Neural progenitor cell (in vitro differentiated cells): ENCODE results near the gene PRR33. TPM values are rescaled to one million over a fixed set of nuclear protein-coding genes. Genes with fewer than 3 reads are reported as not detected.

ENCODE experiments used
- DNase-seq: peaks from one replicate; pipeline ENCODE4 v3.0.0-alpha.2; 2016; ENCODE audit warnings: low spot score
- H2AFZ ChIP-seq: fragments of 200-600 bp; sonication (generic); replicated peaks from 2 replicates; pipeline ENCODE4 v1.6.1; 2016; ENCODE audit warnings: antibody characterized with exemption
- H3F3A ChIP-seq: fragments of 200-600 bp; sonication (generic); 2 replicates; pipeline ENCODE4 v1.6.1; 2016; ENCODE audit warnings: antibody characterized with exemption, low read depth
- H3K27ac ChIP-seq: fragments of 200-600 bp; sonication (generic); 2 replicates; pipeline ENCODE4 v1.5.1; 2016; ENCODE audit warnings: mild to moderate bottlenecking
- H3K27me3 ChIP-seq: fragments of 200-600 bp; sonication (generic); 2 replicates; pipeline ENCODE4 v1.6.1; 2016; ENCODE audit warnings: mild to moderate bottlenecking, moderate library complexity
- H3K36me3 ChIP-seq: fragments of 200-600 bp; sonication (generic); 2 replicates; pipeline ENCODE4 v1.5.1; 2016
- H3K4me1 ChIP-seq: fragments of 200-600 bp; sonication (generic); 2 replicates; pipeline ENCODE4 v1.6.1; 2016; ENCODE audit warnings: mixed run types
- H3K4me2 ChIP-seq: fragments of 200-600 bp; sonication (generic); 2 replicates; pipeline ENCODE4 v1.6.1; 2016
- H3K4me3 ChIP-seq: fragments of 200-600 bp; sonication (generic); 2 replicates; pipeline ENCODE4 v1.5.1; 2016
- H3K79me2 ChIP-seq: fragments of 200-600 bp; sonication (generic); 2 replicates; pipeline ENCODE4 v1.6.1; 2016; ENCODE audit warnings: low read depth
- H3K9ac ChIP-seq: fragments of 200-600 bp; sonication (generic); 2 replicates; pipeline ENCODE4 v1.6.1; 2016
- H3K9me3 ChIP-seq: fragments of 200-600 bp; sonication (generic); 2 replicates; pipeline ENCODE4 v1.5.1; 2016; ENCODE audit warnings: low read depth
- H4K20me1 ChIP-seq: fragments of 200-600 bp; sonication (generic); 2 replicates; pipeline ENCODE4 v1.6.1; 2016; ENCODE audit warnings: low read depth
- H3K27ac Mint-ChIP-seq: 3 replicates; pipeline ENCODE4 v1.8.0; 2021; ENCODE audit warnings: mixed read lengths
- H3K27me3 Mint-ChIP-seq: 2 replicates; pipeline ENCODE4 v1.8.0; 2022; ENCODE audit warnings: low read depth, mild to moderate bottlenecking, inconsistent platforms, moderate library complexity, mixed read lengths; ENCODE audit not compliant: insufficient read depth
- H3K36me3 Mint-ChIP-seq: 3 replicates; pipeline ENCODE4 v1.8.0; 2021; ENCODE audit warnings: mixed read lengths
- H3K4me1 Mint-ChIP-seq: 3 replicates; pipeline ENCODE4 v1.8.0; 2021; ENCODE audit warnings: mixed read lengths
- H3K4me3 Mint-ChIP-seq: 3 replicates; pipeline ENCODE4 v1.8.0; 2021; ENCODE audit warnings: mild to moderate bottlenecking, moderate library complexity, mixed read lengths
- H3K9me3 Mint-ChIP-seq: 3 replicates; pipeline ENCODE4 v1.8.0; 2020; ENCODE audit warnings: mixed read lengths
- CTCF ChIP-seq: fragments of 200-600 bp; sonication (generic); IDR thresholded peaks from 2 replicates; pipeline ENCODE4 v1.5.1; 2017; ENCODE audit warnings: antibody characterized with exemption, mild to moderate bottlenecking
- EZH2 ChIP-seq: fragments of 200-600 bp; sonication (generic); IDR thresholded peaks from 2 replicates; pipeline ENCODE4 v1.6.1; 2017; ENCODE audit warnings: antibody characterized with exemption, mild to moderate bottlenecking, moderate library complexity
- EZH2phosphoT487 ChIP-seq: fragments of 200-600 bp; sonication (generic); IDR thresholded peaks from 2 replicates; pipeline ENCODE4 v1.6.1; 2017; ENCODE audit warnings: antibody characterized with exemption
- total RNA-seq: library from RNA; depleted of rRNA; stranded (reverse); fragments of >200 nt; gene quantifications from 2 replicates; pipeline ENCODE4 v1.2.3, GENCODE V29; 2015; ENCODE audit warnings: low replicate concordance

The PRR33 gene
- total RNA-seq, 1 donor from 2014 or later: not detected

GRCh38 chr11:1845095-1845429 is 46.6 kb downstream of the PRR33 start:
- no peaks in the 10 kb centered on the region for H3K4me1 ChIP-seq
- H3K4me3 ChIP-seq: no peak overlapping the region
- DNase-seq: no peak
- H3K27ac ChIP-seq: no peak overlapping the region
- no peak overlapping the region for H3K4me2 ChIP-seq
- H3K9ac ChIP-seq: no peak overlapping the region
- Mint-ChIP-seq H3K27ac (peak overlapping the region; percentile 13), H3K9me3 (no peaks in the 10 kb centered on the region), H3K27me3 (peaks cover 9% of the 10 kb centered on the region), H3K4me3 (no peak overlapping the region), H3K36me3 (no peaks in the 10 kb centered on the region), H3K4me1 (peaks cover 18% of the 10 kb centered on the region)
- no peak overlapping the region for H2AFZ ChIP-seq
- H3K27me3 ChIP-seq: no peaks in the 10 kb centered on the region
- TF ChIP-seq CTCF: no peak
- TF ChIP-seq EZH2: no peak
- no peak for TF ChIP-seq EZH2phosphoT487
- H3K9me3 ChIP-seq: no peaks in the 10 kb centered on the region
- H3F3A ChIP-seq: no peaks in the 10 kb centered on the region
- H3K79me2 ChIP-seq: no peaks in the 10 kb centered on the region
- H3K36me3 ChIP-seq: no peaks in the 10 kb centered on the region
- no peaks in the 10 kb centered on the region for H4K20me1 ChIP-seq

GRCh38 chr11:1844221-1845094 is 47.2 kb downstream of the PRR33 start:
- Histone ChIP-seq H3K27me3 (no peaks in the 10 kb centered on the region), H3K4me3 (no peak overlapping the region), H3F3A (no peaks in the 10 kb centered on the region), H4K20me1 (no peaks in the 10 kb centered on the region), H3K36me3 (no peaks in the 10 kb centered on the region), H3K79me2 (no peaks in the 10 kb centered on the region), H3K9ac (no peak overlapping the region), H3K27ac (no peak overlapping the region), H3K9me3 (no peaks in the 10 kb centered on the region), H3K4me2 (no peak overlapping the region), H2AFZ (no peak overlapping the region), H3K4me1 (no peaks in the 10 kb centered on the region)
- DNase-seq: no peak
- Mint-ChIP-seq H3K27me3 (peaks cover 8% of the 10 kb centered on the region), H3K4me1 (peaks cover 18% of the 10 kb centered on the region), H3K27ac (peak overlapping the region; percentile 13), H3K9me3 (no peaks in the 10 kb centered on the region), H3K36me3 (no peaks in the 10 kb centered on the region), H3K4me3 (no peak overlapping the region)
- TF ChIP-seq CTCF (no peak), EZH2 (no peak), EZH2phosphoT487 (no peak)

GRCh38 chr11:1843796-1844195 is 47.9 kb downstream of the PRR33 start:
- H3K79me2 ChIP-seq: no peaks in the 10 kb centered on the region
- H3F3A ChIP-seq: no peaks in the 10 kb centered on the region
- no peak overlapping the region for H2AFZ ChIP-seq
- H3K4me1 ChIP-seq: no peaks in the 10 kb centered on the region
- Mint-ChIP-seq H3K27ac (no peak overlapping the region), H3K36me3 (no peaks in the 10 kb centered on the region), H3K4me1 (peaks cover 18% of the 10 kb centered on the region), H3K27me3 (peaks cover 4% of the 10 kb centered on the region), H3K9me3 (no peaks in the 10 kb centered on the region), H3K4me3 (no peak overlapping the region)
- H4K20me1 ChIP-seq: no peaks in the 10 kb centered on the region
- H3K9me3 ChIP-seq: no peaks in the 10 kb centered on the region
- TF ChIP-seq CTCF (no peak), EZH2phosphoT487 (no peak), EZH2 (no peak)
- H3K27me3 ChIP-seq: no peaks in the 10 kb centered on the region
- H3K36me3 ChIP-seq: no peaks in the 10 kb centered on the region
- no peak overlapping the region for H3K4me3 ChIP-seq
- no peak for DNase-seq
- H3K4me2 ChIP-seq: no peak overlapping the region
- H3K9ac ChIP-seq: no peak overlapping the region
- H3K27ac ChIP-seq: no peak overlapping the region
